H9 (cell line): ENCODE results near the gene PTRH1. TPM values are rescaled to one million over a fixed set of nuclear protein-coding genes. Genes with fewer than 3 reads are reported as not detected.

ENCODE experiments used
- DNase-seq: peaks from one replicate; pipeline ENCODE4 v3.0.0-alpha.2; 2017
- H2AFZ ChIP-seq: one replicate; pipeline ENCODE4 v1.6.1; 2013; ENCODE audit warnings: mild to moderate bottlenecking, low read length, control low read depth, moderate library complexity
- H2AK5ac ChIP-seq: 2 replicates; pipeline ENCODE4 v1.6.1; 2013; ENCODE audit warnings: low read length, control low read depth, mixed read lengths; ENCODE audit not compliant: insufficient read length
- H2BK120ac ChIP-seq: one replicate; pipeline ENCODE4 v1.6.1; 2013; ENCODE audit warnings: low read depth, mild to moderate bottlenecking, low read length, control low read depth, inconsistent platforms; ENCODE audit not compliant: poor library complexity, severe bottlenecking
- H2BK12ac ChIP-seq: 2 replicates; pipeline ENCODE4 v1.6.1; 2013; ENCODE audit warnings: low read length, control low read depth, mixed read lengths, low read depth; ENCODE audit not compliant: insufficient read length
- H2BK15ac ChIP-seq: 2 replicates; pipeline ENCODE4 v1.6.1; 2013; ENCODE audit warnings: low read depth, low read length, control low read depth
- H2BK20ac ChIP-seq: one replicate; pipeline ENCODE4 v1.6.1; 2013; ENCODE audit warnings: low read depth, mild to moderate bottlenecking, low read length, control low read depth, inconsistent platforms; ENCODE audit not compliant: poor library complexity, severe bottlenecking
- H2BK5ac ChIP-seq: 2 replicates; pipeline ENCODE4 v1.6.1; 2013; ENCODE audit warnings: low read length, control low read depth, mixed read lengths; ENCODE audit not compliant: insufficient read length
- H3K14ac ChIP-seq: 2 replicates; pipeline ENCODE4 v1.6.1; 2013; ENCODE audit warnings: low read length, control low read depth; ENCODE audit not compliant: insufficient read depth
- H3K18ac ChIP-seq: 2 replicates; pipeline ENCODE4 v1.6.1; 2013; ENCODE audit warnings: low read depth, mild to moderate bottlenecking, mixed read lengths, low read length, control low read depth; ENCODE audit not compliant: insufficient read length
- H3K23ac ChIP-seq: 2 replicates; pipeline ENCODE4 v1.6.1; 2013; ENCODE audit warnings: low read length, control low read depth, mixed read lengths, low read depth; ENCODE audit not compliant: insufficient read length
- H3K23me2 ChIP-seq: 2 replicates; pipeline ENCODE4 v1.6.1; 2013; ENCODE audit warnings: low read depth, mild to moderate bottlenecking, mixed read lengths, low read length, control low read depth; ENCODE audit not compliant: insufficient read length, poor library complexity, severe bottlenecking
- H3K27ac ChIP-seq: 2 replicates; pipeline ENCODE4 v1.5.1; 2013; ENCODE audit warnings: low read length, control low read depth, mixed read lengths, low read depth; ENCODE audit not compliant: insufficient read length
- H3K27me3 ChIP-seq: 2 replicates; pipeline ENCODE4 v1.6.1; 2013; ENCODE audit warnings: low read length, control low read depth, inconsistent platforms; ENCODE audit not compliant: insufficient read depth
- H3K4ac ChIP-seq: 2 replicates; pipeline ENCODE4 v1.6.1; 2013; ENCODE audit warnings: low read depth, mild to moderate bottlenecking, control low read depth, inconsistent platforms, low read length, moderate library complexity
- H3K4me1 ChIP-seq: 2 replicates; pipeline ENCODE4 v1.6.1; 2013; ENCODE audit warnings: low read length, control low read depth, inconsistent platforms; ENCODE audit not compliant: insufficient read depth
- H3K4me2 ChIP-seq: 2 replicates; pipeline ENCODE4 v1.6.1; 2013; ENCODE audit warnings: low read length, control low read depth, mixed read lengths; ENCODE audit not compliant: insufficient read length, insufficient read depth
- H3K56ac ChIP-seq: 2 replicates; pipeline ENCODE4 v1.6.1; 2013; ENCODE audit warnings: low read depth, mild to moderate bottlenecking, mixed read lengths, low read length, control low read depth; ENCODE audit not compliant: insufficient read length
- H3K79me1 ChIP-seq: 2 replicates; pipeline ENCODE4 v1.6.1; 2013; ENCODE audit warnings: low read depth, mild to moderate bottlenecking, moderate library complexity, low read length, control low read depth, inconsistent platforms; ENCODE audit not compliant: insufficient read depth, poor library complexity, severe bottlenecking
- H3K79me2 ChIP-seq: 2 replicates; pipeline ENCODE4 v1.6.1; 2013; ENCODE audit warnings: low read length, control low read depth, inconsistent platforms; ENCODE audit not compliant: insufficient read depth
- H3K9ac ChIP-seq: 2 replicates; pipeline ENCODE4 v1.6.1; 2013; ENCODE audit warnings: low read length, control low read depth, mixed read lengths; ENCODE audit not compliant: insufficient read length; ENCODE audit errors: extremely low read depth
- H3K9me3 ChIP-seq: one replicate; pipeline ENCODE4 v1.6.1; 2013; ENCODE audit warnings: low read depth, low read length, inconsistent platforms; ENCODE audit not compliant: control insufficient read depth
- H3T11ph ChIP-seq: one replicate; pipeline ENCODE4 v1.6.1; 2013; ENCODE audit warnings: mild to moderate bottlenecking, low read length, control low read depth, inconsistent platforms
- H4K20me1 ChIP-seq: one replicate; pipeline ENCODE4 v1.6.1; 2013; ENCODE audit not compliant: control insufficient read depth, insufficient read length, insufficient read depth
- H4K5ac ChIP-seq: 2 replicates; pipeline ENCODE4 v1.6.1; 2013; ENCODE audit warnings: low read depth, mild to moderate bottlenecking, mixed read lengths, low read length, control low read depth; ENCODE audit not compliant: insufficient read length
- H4K8ac ChIP-seq: replicated peaks from 2 replicates; pipeline ENCODE4 v1.6.1; 2013; ENCODE audit warnings: low read length, control low read depth, mixed read lengths, low read depth; ENCODE audit not compliant: insufficient read length
- H4K91ac ChIP-seq: 2 replicates; pipeline ENCODE4 v1.6.1; 2013; ENCODE audit warnings: low read depth, mild to moderate bottlenecking, moderate library complexity, mixed read lengths, low read length, control low read depth; ENCODE audit not compliant: insufficient read length
- H3K27ac Mint-ChIP-seq, 3 experiments: 2 replicates in 2 of 3; 3 replicates in 1 of 3; pipeline ENCODE4 v1.8.0; 2020 to 2021; ENCODE audit warnings: mixed read lengths in 3 of 3, mild to moderate bottlenecking in 1 of 3, moderate library complexity in 1 of 3
- H3K27me3 Mint-ChIP-seq: 2 replicates; pipeline ENCODE4 v1.8.0; 2021; ENCODE audit warnings: low read depth, mild to moderate bottlenecking, moderate library complexity, mixed read lengths
- H3K36me3 Mint-ChIP-seq, 3 experiments: 2 replicates in 2 of 3; 3 replicates in 1 of 3; pipeline ENCODE4 v1.8.0; 2020 to 2021; ENCODE audit warnings: low read depth in 3 of 3, mixed read lengths in 3 of 3; ENCODE audit not compliant: insufficient read depth in 1 of 3
- H3K4me1 Mint-ChIP-seq, 2 experiments: 2 replicates each; pipeline ENCODE4 v1.8.0; 2020; ENCODE audit warnings: mixed read lengths in 2 of 2
- H3K4me3 Mint-ChIP-seq, 2 experiments: 2 replicates in 1 of 2; 3 replicates in 1 of 2; pipeline ENCODE4 v1.8.0; 2020 to 2021; ENCODE audit warnings: mild to moderate bottlenecking in 2 of 2, mixed read lengths in 2 of 2, moderate library complexity in 1 of 2
- H3K9me3 Mint-ChIP-seq, 2 experiments: 2 replicates in 1 of 2; 3 replicates in 1 of 2; pipeline ENCODE4 v1.8.0; 2020; ENCODE audit warnings: mild to moderate bottlenecking in 2 of 2, mixed read lengths in 2 of 2, moderate library complexity in 1 of 2
- CTCF ChIP-seq: fragments of 200-600 bp; sonication (generic); conservative IDR thresholded peaks from 3 replicates; pipeline ENCODE4 v1.8.0; 2021; ENCODE audit warnings: antibody characterized with exemption, mild to moderate bottlenecking
- WGBS: extraction: QIAGEN DNeasy Blood & Tissue Kit; methylation state at CpG from one replicate; pipeline ENCODE4 v1.1.7; 2013; ENCODE audit warnings: missing lambda C conversion rate, low lambda C conversion rate, mixed read lengths; ENCODE audit not compliant: insufficient read length; ENCODE audit errors: extremely low coverage; 5-methylcytosine and 5-hydroxymethylcytosine counted together
- total RNA-seq: library from RNA; stranded (reverse); gene quantifications from 2 replicates; pipeline ENCODE4 v1.2.1, GENCODE V29; 2021

Gene PTRH1
- total RNA-seq, 1 experiment from 2014 or later = 10.9 TPM

GRCh38 chr9:127762111-127762676 lies 46.7 kb upstream of the PTRH1 start:
- Histone ChIP-seq H3K4me1 (peaks cover 7% of the 10 kb centered on the region; the same call in 1 of the 2 replicates), H3K23ac (no peak overlapping the region), H3K14ac (no peak overlapping the region; the same call in 1 of the 2 replicates), H3K56ac (no peak overlapping the region), H2BK20ac (no peak overlapping the region), H4K8ac (no peak overlapping the region), H2BK120ac (no peak overlapping the region), H2BK15ac (no peak overlapping the region), H3K9ac (no peak overlapping the region), H2BK12ac (no peak overlapping the region), H3K27me3 (no peaks in the 10 kb centered on the region), H3K9me3 (no peaks in the 10 kb centered on the region), H4K20me1 (no peaks in the 10 kb centered on the region), H3K79me1 (no peaks in the 10 kb centered on the region), H3K23me2 (no peaks in the 10 kb centered on the region), H2AFZ (no peak overlapping the region), H2BK5ac (no peak overlapping the region), H3K4ac (no peak overlapping the region), H2AK5ac (no peak overlapping the region), H4K91ac (no peak overlapping the region), H3K79me2 (no peaks in the 10 kb centered on the region), H3K18ac (no peak overlapping the region), H3K27ac (no peak overlapping the region), H4K5ac (no peak overlapping the region), H3K4me2 (no peak overlapping the region), H3T11ph (no peak overlapping the region)
- Mint-ChIP-seq H3K4me3 (peak overlapping the region in 1 of 2 experiments; percentile 57; a peak in 3 of 5 replicates), H3K9me3 (no peaks in the 10 kb centered on the region; a peak in 1 of 5 replicates), H3K27me3 (peaks cover 13% of the 10 kb centered on the region), H3K4me1 (peaks cover 31 to 39% of the 10 kb centered on the region in 2 experiments), H3K36me3 (no peaks in the 10 kb centered on the region), H3K27ac (peak overlapping the region; percentile 3 to 83 (median 16); a peak in 3 of 7 replicates)
- DNase-seq = no peak
- no peak for TF ChIP-seq CTCF
- WGBS = no CpG with 5 or more reads among the region's 16 CpGs
